B cell (primary cell): Measurements from ENCODE around the gene DIP2B. TPM values are rescaled to one million over a fixed set of nuclear protein-coding genes. Genes with fewer than 3 reads are reported as not detected.

ENCODE experiments used
- ATAC-seq: fragments of 200-7000 bp; cut with Tn5 transposase; one replicate; pipeline ENCODE4 v1.10.0; 2021; ENCODE audit warnings: low read depth, mild to moderate bottlenecking, moderate number of reproducible peaks, moderate library complexity
- CTCF ChIA-PET: fragments of 350-600 bp; sonication (Branson Sonifier 250); formaldehyde crosslinking; loops from one replicate; lab custom pipeline; 2021; ENCODE audit warnings: antibody characterized with exemption, inconsistent platforms; lab: Charles Lee
- POLR2A ChIA-PET: fragments of 350-600 bp; sonication (Branson Sonifier 250); formaldehyde crosslinking; loops from one replicate; lab custom pipeline; 2021; ENCODE audit warnings: antibody characterized with exemption; lab: Charles Lee
- DNase-seq: peaks from one replicate; pipeline ENCODE4 v3.0.0; 2013
- H2AFZ ChIP-seq: 2 replicates; pipeline ENCODE4 v1.6.1; 2012; ENCODE audit warnings: mild to moderate bottlenecking, low read depth, low read length; ENCODE audit not compliant: insufficient read depth, poor library complexity, severe bottlenecking
- H3K27ac ChIP-seq, 2 donors: 1 replicate in 1 of 2; 2 replicates in 1 of 2; pipeline ENCODE4 v1.5.1; 2012 to 2013; ENCODE audit warnings: low read length in 2 of 2, mild to moderate bottlenecking in 2 of 2, moderate library complexity in 1 of 2
- H3K27me3 ChIP-seq, 4 experiments: fragments of 200-600 bp in 1 of 4; sonication (generic) in 1 of 4; replicated peaks in 1 of 4; 1 replicate in 2 of 4; 2 replicates in 2 of 4; pipeline versions ENCODE4 v1.6.1 to v1.7.0; 2013 to 2016; ENCODE audit warnings: low read length in 3 of 4, mild to moderate bottlenecking in 2 of 4, mixed read lengths in 1 of 4, moderate library complexity in 1 of 4; ENCODE audit not compliant: insufficient read depth in 4 of 4, control insufficient read depth in 3 of 4; ENCODE audit errors: control extremely low read depth in 1 of 4
- H3K36me3 ChIP-seq, 2 experiments: replicated peaks in 1 of 2; 1 replicate in 1 of 2; 2 replicates in 1 of 2; pipeline versions ENCODE4 v1.6.1 to v1.7.1; 2013; ENCODE audit warnings: low read length in 1 of 2; ENCODE audit not compliant: insufficient read depth in 2 of 2, control insufficient read depth in 1 of 2; ENCODE audit errors: control extremely low read depth in 1 of 2, extremely low read depth in 1 of 2
- H3K4me1 ChIP-seq, 2 donors: fragments of 200-600 bp in 1 of 2; sonication (generic) in 1 of 2; 1 replicate in 1 of 2; 2 replicates in 1 of 2; pipeline versions ENCODE4 v1.5.1 to v1.6.1; 2013 to 2017; ENCODE audit warnings: low read length in 2 of 2; ENCODE audit not compliant: control insufficient read depth in 2 of 2, insufficient read depth in 2 of 2
- H3K4me2 ChIP-seq: replicated peaks from 2 replicates; pipeline ENCODE3; 2012; ENCODE audit warnings: mild to moderate bottlenecking, low read depth, low read length; ENCODE audit not compliant: poor library complexity, severe bottlenecking
- H3K4me3 ChIP-seq, 5 experiments: fragments of 200-600 bp in 1 of 5; sonication (generic) in 1 of 5; 1 replicate in 3 of 5; 2 replicates in 2 of 5; pipeline versions ENCODE4 v1.5.1 to v1.7.0; 2011 to 2016; ENCODE audit warnings: low read length in 4 of 5, mild to moderate bottlenecking in 4 of 5, low read depth in 2 of 5, control low read depth in 1 of 5, moderate library complexity in 1 of 5; ENCODE audit not compliant: insufficient read depth in 1 of 5; ENCODE audit errors: control extremely low read depth in 1 of 5, extremely low read depth in 1 of 5
- H3K79me2 ChIP-seq: fragments of 200-600 bp; sonication (generic); one replicate; pipeline ENCODE4 v1.6.0; 2016; ENCODE audit warnings: low read length; ENCODE audit not compliant: control insufficient read depth, insufficient read depth
- H3K9ac ChIP-seq: fragments of 200-600 bp; sonication (generic); 2 replicates; pipeline ENCODE4 v1.6.1; 2017; ENCODE audit warnings: mild to moderate bottlenecking, low read length, moderate library complexity
- H3K9me3 ChIP-seq, 3 donors: one replicate each; pipeline versions ENCODE4 v1.6.1 to v1.7.1; 2013; ENCODE audit warnings: low read length in 2 of 3; ENCODE audit not compliant: control insufficient read depth in 2 of 3, insufficient read depth in 1 of 3; ENCODE audit errors: control extremely low read depth in 1 of 3
- H4K20me1 ChIP-seq: 2 replicates; pipeline ENCODE4 v1.6.0; 2012; ENCODE audit warnings: mild to moderate bottlenecking, low read length; ENCODE audit not compliant: insufficient read depth, control insufficient read depth, poor library complexity, severe bottlenecking
- H3K27ac Mint-ChIP-seq: one replicate; pipeline ENCODE4 v1.8.0; 2021; ENCODE audit warnings: mixed read lengths
- H3K27me3 Mint-ChIP-seq: one replicate; pipeline ENCODE4 v1.8.0; 2021; ENCODE audit warnings: mixed read lengths
- H3K4me1 Mint-ChIP-seq: one replicate; pipeline ENCODE4 v1.8.0; 2021; ENCODE audit warnings: mixed read lengths
- H3K4me3 Mint-ChIP-seq: one replicate; pipeline ENCODE4 v1.8.0; 2021; ENCODE audit warnings: mixed read lengths
- H3K9me3 Mint-ChIP-seq: one replicate; pipeline ENCODE4 v1.8.0; 2022; ENCODE audit warnings: mixed read lengths; ENCODE audit not compliant: insufficient read depth
- CTCF ChIP-seq: fragments of 200-600 bp; IDR thresholded peaks from one replicate; pipeline ENCODE4 v1.8.0; 2022; ENCODE audit warnings: antibody characterized with exemption, mild to moderate bottlenecking
- EZH2 ChIP-seq: IDR thresholded peaks from 2 replicates; pipeline ENCODE4 v1.6.1; 2012; ENCODE audit warnings: borderline replicate concordance, low read depth, mild to moderate bottlenecking, moderate library complexity, low read length; ENCODE audit not compliant: insufficient read depth, poor library complexity, severe bottlenecking
- WGBS: methylation state at CpG from one replicate; pipeline ENCODE4 v1.1.5; 2013; ENCODE audit warnings: missing lambda C conversion rate; ENCODE audit not compliant: insufficient coverage; 5-methylcytosine and 5-hydroxymethylcytosine counted together
- intact Hi-C: fragments of 100-400 bp; cut with micrococcal nuclease; formaldehyde crosslinking; loops from one replicate; pipeline ENCODE4 v1.10.0; 2022
- polyA plus RNA-seq: library from polyadenylated mRNA; depleted of rRNA; stranded (reverse); fragments of >200 nt; gene quantifications from 2 replicates; pipeline ENCODE4 v1.2.3, GENCODE V29; 2012
- total RNA-seq, 2 donors: library from RNA; stranded (reverse); fragments of 120-200 nt in 1 of 2; gene quantifications; 1 replicate in 1 of 2; 2 replicates in 1 of 2; pipeline versions ENCODE4 v1.2.3 to v1.2.4, GENCODE V29; 2013 to 2022

DIP2B gene
- total and polyA plus RNA-seq, 2 donors (not counting 1 experiment from before 2014, with no cell fraction given) = 16.4 to 38.8 TPM

GRCh38 chr12:50765095-50765911 is 260.5 kb downstream of the DIP2B start:
- peak overlapping the region; percentile 92 to 98 (median 96) for H3K4me3 ChIP-seq
- peak overlapping the region; percentile 97 for H3K9ac ChIP-seq
- H3K4me2 ChIP-seq = peak overlapping the region; percentile 91
- POLR2A ChIA-PET = interaction anchor here (0.9 to 1.8 kb wide), 3 partner anchors 453 to 655 kb away, joined by 3 to 10 read pairs (median 6); partner anchors contain the start of genes DAZAP2 and POU6F1
- peaks cover 10 to 33% of the 10 kb centered on the region in 2 donors for H3K4me1 ChIP-seq
- H3K4me1 Mint-ChIP-seq = peaks cover 35% of the 10 kb centered on the region
- peaks cover 31% of the 10 kb centered on the region for H4K20me1 ChIP-seq
- no peaks in the 10 kb centered on the region for H3K9me3 Mint-ChIP-seq
- intact Hi-C loops = loop anchor here (1.0 to 10.0 kb wide), 9 partner anchors 59 to 559 kb away; partner anchors contain the start of genes BIN2, CSRNP2, LARP4 and LETMD1
- CTCF ChIA-PET = interaction anchor here (0.6 to 6.5 kb wide), 31 partner anchors 9 to 766 kb away, joined by 3 to 102 read pairs (median 3); partner anchors contain the start of genes CSRNP2, DAZAP2, POU6F1 and SLC11A2
- TF ChIP-seq EZH2 (no peak), CTCF (peak; percentile 80)
- peak overlapping the region; percentile 64 to 95 for H3K27ac ChIP-seq
- peak overlapping the region; percentile 99 for H3K27ac Mint-ChIP-seq
- no peaks in the 10 kb centered on the region for H3K36me3 ChIP-seq
- H3K27me3 ChIP-seq = no peaks in the 10 kb centered on the region
- peak overlapping the region; percentile 91 for H3K4me3 Mint-ChIP-seq
- ATAC-seq = peak; percentile 10
- WGBS = 20% methylated on average over 5 of the region's 13 CpGs
- H3K9me3 ChIP-seq = peaks cover 0 to 7% (median 0%) of the 10 kb centered on the region in 3 donors
- peaks cover 41% of the 10 kb centered on the region for H3K79me2 ChIP-seq
- peak; percentile 73 for DNase-seq
- no peaks in the 10 kb centered on the region for H3K27me3 Mint-ChIP-seq
- peak overlapping the region; percentile 93 for H2AFZ ChIP-seq
